HL-60/S4 treated with phorbol 12-myristate 13-acetate at 8.2 ng/mL for 4 days and 3 days (cell line): ENCODE measurements around the gene PNPLA4.

Experiments
- in situ Hi-C: fragments of 300-500 bp; cut with MboI; formaldehyde crosslinking; loops from 2 replicates; pipeline ENCODE4 v1.15.0; 2022; ENCODE audit warnings: low sequenced_read_pairs

The PNPLA4 gene, protein sequence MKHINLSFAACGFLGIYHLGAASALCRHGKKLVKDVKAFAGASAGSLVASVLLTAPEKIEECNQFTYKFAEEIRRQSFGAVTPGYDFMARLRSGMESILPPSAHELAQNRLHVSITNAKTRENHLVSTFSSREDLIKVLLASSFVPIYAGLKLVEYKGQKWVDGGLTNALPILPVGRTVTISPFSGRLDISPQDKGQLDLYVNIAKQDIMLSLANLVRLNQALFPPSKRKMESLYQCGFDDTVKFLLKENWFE

DNA sequence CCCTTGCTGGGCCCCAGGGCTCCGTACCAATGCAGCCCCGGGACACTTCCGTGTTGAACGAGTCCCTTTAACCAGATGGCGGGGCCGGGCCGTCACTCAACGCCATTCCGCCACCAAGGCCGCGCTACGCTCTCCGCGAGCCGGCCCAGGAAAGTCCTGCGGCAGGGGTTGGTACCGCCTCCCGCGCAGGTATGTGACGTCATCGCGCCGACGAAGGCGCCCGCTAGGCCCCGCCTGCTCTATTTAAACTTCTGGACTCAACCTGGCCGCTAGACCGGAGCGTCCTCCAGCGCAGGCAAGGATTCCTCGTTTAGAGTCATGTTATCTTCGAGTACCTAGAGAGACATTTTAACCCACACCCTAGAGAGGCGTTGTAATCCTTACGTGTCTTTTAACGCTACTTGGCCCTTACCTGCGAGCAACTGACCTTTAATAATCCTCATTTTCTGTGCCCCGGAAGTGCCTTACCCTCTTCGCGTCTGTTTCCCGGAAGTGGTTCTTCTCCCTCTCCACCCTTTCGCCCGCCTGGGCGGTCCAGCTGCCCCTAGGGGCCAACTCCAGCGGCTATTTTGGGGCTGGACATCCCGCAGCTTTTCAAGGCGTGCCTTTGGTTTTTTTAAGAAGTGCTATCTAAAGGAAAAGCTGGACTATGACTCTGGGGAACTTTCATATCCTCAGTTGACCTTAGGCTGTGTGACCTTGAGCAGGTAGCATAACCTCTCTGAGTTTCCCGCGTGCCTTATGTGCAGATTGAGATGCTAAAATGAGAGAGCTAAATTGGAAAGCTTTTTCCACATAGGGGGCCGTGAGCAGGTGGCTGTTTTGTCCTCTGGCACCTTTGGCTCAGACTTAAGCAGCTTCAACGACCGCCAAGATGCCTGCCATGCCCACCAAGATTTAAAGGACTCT lies at the start of gene PNPLA4:
PNPLA4 (minus strand) TSS at position 155 of the 909 bp plus-strand sequence. CDS start 1,294 bp downstream, outside the sequence.
- in situ Hi-C loops, result no loop called here

DNA sequence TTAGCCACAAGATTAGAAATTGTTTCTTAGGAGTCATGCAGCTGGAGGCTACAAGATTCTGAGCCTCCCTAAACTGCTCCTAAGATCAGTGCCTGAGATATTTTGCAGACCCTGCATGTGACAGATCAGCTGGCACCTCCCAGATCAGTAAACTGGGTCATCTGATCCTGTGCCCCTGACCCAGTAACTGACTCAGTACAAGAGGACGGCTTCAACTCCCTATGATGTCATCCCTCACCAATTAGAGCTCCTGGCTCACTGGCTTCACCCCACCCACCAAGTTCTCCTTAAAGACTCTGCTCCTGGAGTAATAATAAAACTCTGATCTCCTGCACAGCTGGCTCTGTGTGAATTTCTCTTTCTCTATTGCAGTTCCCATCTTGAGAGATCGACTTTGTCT lies 45.4 kb upstream of the PNPLA4 start:
- in situ Hi-C loops, result no loop called here

DNA sequence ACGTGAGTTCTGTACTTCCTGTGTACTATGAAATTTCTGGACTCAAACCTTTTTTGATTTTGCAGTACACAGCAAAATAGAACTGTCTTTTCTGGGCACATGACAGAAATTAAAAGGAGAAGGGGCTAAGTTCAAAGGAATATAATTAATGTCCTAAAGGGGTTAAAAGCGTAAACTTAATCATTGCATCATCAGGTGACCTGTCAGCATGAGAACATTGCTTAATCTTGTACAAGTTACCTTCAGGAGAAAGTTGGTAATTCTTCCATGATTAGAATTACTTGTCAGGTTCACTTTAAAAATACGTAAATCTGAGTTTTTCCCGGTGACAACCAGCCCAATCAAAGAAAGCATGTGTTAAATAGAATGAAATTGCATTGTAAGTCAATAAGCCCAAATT lies 43.2 kb upstream of the PNPLA4 start:
- in situ Hi-C loops, result no loop called here

DNA sequence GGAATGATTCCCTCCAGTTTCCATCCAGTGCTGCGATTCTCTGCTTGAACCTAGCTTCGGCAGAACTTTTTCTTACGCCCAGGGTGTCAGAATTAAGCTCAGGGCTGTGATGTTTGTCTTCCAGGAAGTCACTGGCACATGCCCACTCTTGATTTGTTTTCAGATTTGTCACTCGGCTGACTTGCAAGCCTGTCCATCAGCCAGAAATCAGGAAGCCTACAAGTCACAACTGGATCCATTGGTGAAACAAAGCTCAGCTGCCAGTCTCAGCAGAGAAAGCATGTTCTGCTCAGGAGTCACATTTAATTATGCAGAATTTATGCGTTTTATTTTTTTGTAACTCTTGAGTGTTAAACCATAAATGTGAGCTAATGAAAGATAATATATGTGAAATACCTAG lies 38.2 kb upstream of the PNPLA4 start:
- in situ Hi-C loops, result no loop called here

DNA sequence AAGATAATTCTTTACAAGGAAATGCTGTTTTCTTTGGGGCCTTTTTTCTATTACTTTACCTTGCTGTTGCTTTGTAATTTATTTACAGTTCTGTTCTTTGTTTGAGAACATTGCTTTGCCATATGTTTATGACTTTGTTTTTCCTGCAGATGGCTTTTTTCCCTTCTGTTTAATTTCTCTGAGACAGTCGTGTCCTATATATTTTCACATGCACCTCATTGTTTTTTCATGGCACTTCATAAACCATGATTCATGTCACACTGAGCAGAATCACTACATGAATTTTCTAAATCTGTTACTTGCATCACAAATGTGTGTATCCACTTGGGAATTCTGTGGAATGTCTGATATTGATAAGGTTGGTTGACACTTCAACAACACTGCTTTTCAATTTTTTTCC lies 33.0 kb upstream of the PNPLA4 start:
- in situ Hi-C loops, result no loop called here

DNA sequence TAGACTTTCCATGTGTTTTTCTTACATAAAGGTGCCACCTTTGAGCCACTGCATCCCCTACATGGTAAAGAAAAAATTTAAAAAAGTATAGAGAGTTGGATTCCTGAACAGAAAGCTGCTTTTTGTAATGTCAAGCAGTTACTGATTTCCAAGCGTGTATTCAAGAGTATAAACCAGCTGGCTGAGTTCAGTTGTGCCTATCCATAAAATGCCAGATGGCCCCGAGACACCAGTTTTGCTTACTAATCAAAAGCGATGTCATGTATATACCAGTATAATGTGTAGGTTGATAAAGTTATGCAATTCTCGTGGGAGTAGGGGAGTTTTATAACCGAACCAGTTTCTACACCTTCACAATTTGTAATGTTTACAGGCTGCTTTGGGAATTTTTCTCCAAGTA lies 26.2 kb upstream of the PNPLA4 start:
- in situ Hi-C loops, result no loop called here

DNA sequence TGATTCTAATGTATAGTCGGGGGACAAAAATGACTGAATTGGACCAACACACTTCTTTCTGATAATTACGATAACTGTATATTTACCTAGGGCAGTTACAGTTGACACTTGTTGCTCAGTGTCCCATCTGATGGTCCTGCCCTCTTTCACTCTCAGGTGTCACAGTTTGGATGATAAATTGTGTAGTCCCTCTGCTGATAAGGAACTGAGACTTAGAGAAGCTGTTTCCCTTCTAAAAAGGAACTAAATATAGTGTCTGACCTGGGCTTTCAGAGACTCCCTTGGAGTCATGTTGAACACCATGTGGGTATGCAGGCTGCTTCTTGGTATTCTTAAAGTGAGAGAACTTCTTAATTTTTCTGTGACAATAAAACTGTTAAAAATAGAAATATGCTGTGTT lies 23.7 kb upstream of the PNPLA4 start:
- in situ Hi-C loops, result no loop called here

DNA sequence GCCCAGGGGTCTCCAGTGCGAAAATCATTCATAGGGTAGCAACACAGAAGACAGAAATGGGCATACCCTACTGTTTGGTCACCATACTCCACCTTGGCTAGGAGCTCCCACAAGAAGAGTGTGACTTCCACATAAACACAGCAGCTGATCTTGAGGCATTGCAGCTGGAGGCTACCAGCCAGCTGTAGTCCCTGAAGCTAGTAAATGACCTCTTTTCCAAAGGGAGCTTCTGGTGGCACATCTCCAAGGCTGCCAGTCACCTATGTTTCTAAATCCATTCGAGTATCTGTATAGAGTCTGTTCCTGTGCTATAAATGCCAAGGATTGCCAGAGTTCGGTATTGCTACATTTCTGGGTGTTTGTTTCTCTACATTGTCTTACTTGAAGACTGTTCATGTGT lies 21.3 kb upstream of the PNPLA4 start:
- in situ Hi-C loops, result no loop called here

DNA sequence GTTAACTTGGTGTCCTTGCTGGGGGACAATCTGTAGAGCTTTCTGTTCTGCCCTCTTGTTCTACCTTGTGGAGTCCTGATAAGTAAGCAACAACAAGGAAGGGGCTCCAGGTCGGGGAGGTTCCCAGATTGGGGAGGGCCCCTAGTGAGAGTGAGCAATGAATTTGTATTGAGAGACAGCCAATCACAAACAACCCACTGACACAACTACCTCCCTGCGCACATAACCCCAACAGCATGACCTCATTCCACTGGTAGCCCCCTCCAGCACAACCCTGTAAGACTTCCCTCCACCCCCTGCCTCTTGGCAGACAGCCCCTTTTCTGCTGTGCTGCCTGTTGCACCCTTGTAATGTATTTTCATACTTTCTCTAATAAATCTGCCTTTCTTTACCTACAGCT lies 19.7 kb upstream of the PNPLA4 start:
- in situ Hi-C loops, result no loop called here

DNA sequence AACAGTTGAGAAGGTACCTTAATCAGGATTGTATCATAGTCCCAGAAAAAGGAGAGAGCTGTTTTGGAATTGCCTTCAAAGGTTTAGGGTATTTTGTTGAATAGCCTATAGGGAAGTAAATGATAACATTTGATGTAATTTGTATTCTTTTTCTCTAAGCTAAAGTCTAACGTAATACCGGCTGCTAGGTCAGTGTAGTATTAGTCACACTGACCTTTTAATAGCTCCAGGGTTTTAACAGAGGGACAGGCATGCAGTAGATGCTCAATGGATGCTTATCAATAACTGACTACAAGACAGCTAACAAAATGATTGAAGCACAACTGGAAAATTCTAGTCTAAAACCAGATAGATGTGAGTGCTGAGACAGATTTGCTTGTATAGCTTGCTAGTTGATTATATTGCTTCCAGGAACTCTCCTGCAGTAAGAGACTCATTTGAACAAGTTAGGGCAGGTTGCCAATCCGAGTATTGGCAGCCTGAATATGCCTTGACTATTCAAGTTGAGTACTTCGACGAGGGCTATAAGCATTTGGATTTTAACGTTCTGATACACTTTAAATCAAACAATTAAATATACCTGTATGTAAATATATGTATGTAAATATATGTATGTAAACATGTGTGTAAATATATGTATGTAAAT lies 16.5 kb upstream of the PNPLA4 start:
- in situ Hi-C loops, result no loop called here

DNA sequence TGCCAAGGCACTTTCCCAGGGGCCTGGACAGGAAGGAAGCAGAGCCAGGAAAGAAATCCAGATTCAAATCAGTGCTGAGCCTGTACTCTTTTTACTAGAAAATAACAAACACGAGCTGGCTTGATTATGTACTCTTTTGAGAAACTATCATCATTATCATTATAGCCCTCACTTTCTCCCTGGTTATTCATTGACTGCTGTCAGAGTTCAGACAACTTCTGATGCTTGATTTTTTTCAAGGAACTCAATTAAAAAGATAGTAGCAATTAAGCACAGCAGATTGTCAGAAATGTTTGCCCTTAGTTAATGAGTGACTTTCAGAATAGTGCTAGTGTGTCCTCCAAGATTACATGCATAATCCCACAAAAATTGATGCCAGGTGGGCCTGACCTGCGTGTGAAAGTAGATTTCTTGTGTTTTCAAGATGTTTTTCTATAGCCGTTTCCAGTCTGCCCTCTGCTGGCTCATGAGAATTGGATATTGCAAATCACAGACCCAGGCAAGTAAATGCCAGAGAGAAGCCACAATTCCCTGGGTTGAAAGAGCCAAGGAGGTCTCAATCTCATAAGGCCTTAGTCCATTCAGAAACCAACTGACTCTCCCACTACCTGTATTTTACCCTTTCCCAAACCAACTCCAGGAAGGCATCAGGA lies 14.3 kb upstream of the PNPLA4 start:
- in situ Hi-C loops, result no loop called here

DNA sequence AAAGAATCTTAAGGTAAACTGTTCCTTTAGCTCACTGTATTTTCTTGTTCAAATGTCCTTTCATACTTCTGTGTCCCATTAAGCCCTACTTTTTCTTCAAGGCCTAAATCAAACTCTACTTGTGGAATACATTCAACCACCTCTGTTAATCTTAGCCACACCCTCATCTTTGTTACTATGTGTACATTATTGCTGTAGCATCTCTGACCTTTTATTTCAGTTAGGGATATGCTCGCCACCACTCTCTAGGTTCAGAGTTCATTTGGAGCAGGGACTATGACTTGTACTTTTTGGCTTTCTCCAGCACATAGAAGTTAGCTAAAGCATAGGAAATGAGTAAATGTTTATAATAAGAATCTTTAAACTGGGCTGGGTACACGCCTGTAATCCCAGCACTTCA lies 6.8 kb upstream of the PNPLA4 start:
- in situ Hi-C loops, result no loop called here

DNA sequence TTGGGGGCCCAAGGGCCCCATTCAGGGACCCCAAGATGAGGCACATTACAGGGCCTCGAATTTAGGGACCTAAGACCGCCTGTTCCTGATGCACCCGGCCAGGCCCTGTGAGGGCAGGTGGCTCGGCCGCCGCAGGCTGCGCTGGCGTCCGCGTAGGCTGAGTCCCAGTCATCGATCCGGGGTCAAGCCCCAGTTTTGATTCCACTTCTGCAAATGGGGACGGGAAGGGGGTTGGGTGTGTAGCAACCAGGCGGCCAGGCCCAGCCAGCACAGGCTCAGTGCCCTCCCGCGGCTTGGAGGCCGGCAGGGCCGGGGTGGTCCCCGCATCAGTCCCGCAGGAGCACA lies 327 bp downstream of the PNPLA4 start:
- in situ Hi-C loops, result no loop called here

DNA sequence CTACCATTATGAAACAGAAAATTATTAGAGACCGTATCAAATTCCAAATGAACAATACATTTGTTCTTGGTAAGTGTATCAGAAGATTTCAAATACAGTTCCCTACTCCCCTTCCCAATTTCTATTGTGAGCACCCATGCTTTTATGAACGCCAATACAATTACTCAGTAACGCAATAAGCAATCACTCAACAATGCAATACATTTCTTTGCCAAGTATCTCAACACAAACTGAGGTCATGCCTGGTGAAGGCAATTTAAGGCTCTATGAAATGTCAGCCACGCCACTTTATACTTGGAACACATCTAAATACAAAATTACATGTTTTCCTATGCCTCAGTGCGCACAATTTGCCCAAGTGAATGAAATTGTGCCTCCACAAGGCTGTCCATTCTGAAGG lies 712 bp downstream of the PNPLA4 start:
- in situ Hi-C loops, result no loop called here

DNA sequence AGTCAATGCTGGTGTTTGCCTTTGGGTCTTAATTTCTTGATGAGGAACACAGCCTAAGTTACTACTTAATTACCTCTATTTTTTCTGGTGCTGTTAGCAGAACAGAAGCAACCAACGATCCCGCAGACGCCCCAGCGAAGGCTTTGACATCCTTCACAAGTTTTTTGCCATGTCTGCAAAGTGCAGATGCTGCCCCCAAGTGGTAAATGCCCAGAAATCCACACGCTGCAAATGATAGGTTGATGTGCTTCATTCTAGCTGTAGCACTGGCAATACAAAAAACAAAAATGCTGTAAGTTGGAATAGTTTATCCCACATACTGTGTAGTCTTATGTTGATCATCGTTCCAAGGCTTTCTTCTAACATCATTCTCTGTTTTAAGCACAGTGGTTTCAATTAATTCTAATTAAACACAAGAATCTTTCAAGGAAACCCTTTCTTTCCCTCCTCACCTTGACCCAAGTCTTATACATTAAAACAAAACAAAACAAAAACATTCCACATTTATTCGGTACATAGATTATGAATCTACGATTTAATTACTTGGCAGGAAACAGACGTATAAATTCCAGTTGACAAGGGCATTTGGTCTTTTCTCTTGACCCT lies 1.2 kb downstream of the PNPLA4 start:
- in situ Hi-C loops, result no loop called here

DNA sequence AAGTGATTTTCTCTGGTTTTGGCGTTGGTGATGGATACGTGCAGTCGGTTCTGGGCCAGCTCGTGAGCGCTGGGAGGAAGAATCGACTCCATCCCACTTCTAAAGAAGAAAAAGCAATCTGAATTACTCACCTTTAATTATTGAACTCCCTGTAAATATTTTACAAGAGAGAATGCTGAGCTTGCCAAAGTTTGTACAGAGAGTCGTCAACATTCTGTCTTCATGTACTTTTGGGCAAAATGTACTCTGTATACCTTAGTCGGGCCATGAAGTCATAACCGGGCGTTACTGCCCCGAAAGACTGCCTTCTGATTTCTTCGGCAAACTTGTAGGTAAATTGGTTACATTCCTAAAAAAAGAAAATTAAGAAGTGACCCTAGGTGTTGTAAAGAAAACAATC lies 5.5 kb downstream of the PNPLA4 start:
- in situ Hi-C loops, result no loop called here

DNA sequence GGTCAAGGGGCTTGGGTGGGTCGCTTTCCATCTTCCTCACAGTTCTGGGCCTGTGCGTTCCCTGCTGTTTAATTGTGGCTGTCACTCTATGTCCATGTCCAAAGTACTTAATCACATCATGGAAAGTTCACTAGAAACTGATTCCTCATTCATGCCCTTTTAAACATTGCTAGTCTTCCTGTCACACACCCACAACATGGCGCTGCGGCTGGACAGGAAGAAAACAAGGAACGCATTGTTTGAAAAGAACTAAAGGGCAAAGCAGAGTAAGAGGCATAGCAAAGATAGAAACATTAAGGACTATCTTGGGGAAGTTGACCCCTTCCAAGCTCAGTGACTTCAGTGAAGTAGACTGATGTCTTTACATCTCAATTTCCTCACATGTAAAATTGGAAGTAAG lies 18.4 kb downstream of the PNPLA4 start:
- in situ Hi-C loops, result no loop called here

DNA sequence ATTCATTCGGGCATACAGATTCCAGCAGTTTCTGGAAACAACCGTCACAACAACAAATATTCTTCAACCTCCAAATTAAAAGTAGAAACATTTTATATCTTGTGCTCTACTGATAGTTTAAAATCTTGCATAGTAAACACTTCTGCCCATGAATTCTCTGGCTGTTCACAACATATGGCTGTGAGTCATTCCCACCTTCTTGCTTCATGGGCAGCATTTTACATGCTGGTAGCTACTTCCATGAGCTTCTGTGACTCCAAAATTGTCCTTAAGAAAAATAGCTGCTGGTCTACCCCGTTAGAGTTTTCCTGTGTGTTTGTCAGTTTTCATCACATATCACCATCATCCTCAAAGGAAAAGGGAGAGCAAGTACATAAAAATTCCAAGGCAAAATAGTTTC lies 22.7 kb downstream of the PNPLA4 start:
- in situ Hi-C loops, result no loop called here

DNA sequence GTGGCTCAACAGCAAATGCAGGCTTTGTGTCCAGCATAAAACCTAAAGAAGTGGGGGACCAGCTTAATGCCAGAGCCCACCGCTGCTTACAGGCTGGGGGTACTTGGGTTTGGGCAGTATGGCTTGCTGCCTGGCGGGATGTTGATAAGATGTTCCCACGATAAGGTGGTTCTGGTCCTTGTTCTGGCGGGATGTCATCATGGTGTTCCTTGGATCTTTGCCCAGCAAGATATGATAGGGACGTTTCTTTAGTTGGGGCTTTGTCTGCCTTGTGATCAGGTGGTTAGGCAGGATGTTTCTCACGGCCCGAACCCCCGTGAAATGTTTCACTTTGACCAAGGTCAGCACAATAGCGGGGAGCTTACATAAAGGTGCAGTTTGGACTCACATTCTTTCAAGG lies 35.3 kb downstream of the PNPLA4 start:
- in situ Hi-C loops, result no loop called here

DNA sequence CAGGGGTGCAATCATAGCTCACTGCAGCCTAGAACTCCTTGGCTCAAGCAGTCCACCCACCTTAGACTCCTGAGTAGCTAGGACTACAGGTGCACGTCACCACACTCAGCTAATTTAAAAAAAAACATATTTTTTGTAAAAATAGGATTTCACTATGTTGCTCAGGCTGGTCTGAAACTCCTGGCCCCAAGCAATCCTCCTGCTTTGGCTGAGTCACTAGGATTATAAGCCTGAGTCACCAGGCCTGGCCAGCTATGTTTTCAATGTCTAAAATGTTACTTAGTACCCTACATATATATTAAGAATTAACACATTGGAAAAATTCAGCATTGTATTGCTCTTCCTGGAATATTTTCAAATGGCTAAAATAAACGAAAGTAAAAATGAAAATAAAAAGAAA lies 37.5 kb downstream of the PNPLA4 start:
- in situ Hi-C loops, result no loop called here

DNA sequence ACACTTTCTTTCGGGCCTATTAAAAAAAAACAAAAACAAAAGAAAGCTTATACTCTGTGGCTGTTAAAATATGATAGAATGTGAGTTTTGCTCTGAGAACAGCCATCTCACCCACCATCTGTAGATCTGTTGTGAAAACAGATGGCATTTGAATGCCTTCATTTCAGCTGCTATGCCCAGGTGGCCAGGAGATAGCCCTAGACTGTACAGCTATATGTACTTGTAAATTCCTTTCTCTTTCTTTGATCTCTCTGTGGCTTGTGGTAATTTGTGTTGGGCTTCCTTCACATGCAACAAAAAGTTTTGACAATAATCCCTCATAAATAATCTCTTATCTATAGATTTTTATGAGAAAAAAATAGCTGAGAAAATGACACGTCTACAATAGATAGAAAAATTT lies 38.1 kb downstream of the PNPLA4 start:
- in situ Hi-C loops, result no loop called here
